Gastroesophageal sphincter (tissue), 3 donors: ENCODE measurements around the gene ZNF138.

Experiments
- CTCF ChIP-seq, 4 experiments: fragments of 200-600 bp in 2 of 4; fragments of 450-650 bp in 2 of 4; sonication (generic) in 1 of 4; IDR thresholded peaks; one replicate each; pipeline ENCODE4 v1.5.1; 2017 to 2019; ENCODE audit warnings: antibody characterized with exemption in 4 of 4, mild to moderate bottlenecking in 2 of 4, moderate library complexity in 2 of 4
- EP300 ChIP-seq: sonication (generic); formaldehyde crosslinking; IDR thresholded peaks from one replicate; pipeline ENCODE4 v1.6.1; 2017; ENCODE audit warnings: antibody characterized with exemption, mild to moderate bottlenecking
- POLR2A ChIP-seq, 2 donors: fragments of 450-650 bp; IDR thresholded peaks; one replicate each; pipeline ENCODE4 v1.6.1; 2017; ENCODE audit warnings: antibody characterized with exemption in 2 of 2, mild to moderate bottlenecking in 2 of 2, moderate library complexity in 1 of 2
- POLR2AphosphoS5 ChIP-seq: sonication (generic); formaldehyde crosslinking; IDR thresholded peaks from one replicate; pipeline ENCODE4 v1.6.1; 2017; ENCODE audit warnings: antibody characterized with exemption

DNA sequence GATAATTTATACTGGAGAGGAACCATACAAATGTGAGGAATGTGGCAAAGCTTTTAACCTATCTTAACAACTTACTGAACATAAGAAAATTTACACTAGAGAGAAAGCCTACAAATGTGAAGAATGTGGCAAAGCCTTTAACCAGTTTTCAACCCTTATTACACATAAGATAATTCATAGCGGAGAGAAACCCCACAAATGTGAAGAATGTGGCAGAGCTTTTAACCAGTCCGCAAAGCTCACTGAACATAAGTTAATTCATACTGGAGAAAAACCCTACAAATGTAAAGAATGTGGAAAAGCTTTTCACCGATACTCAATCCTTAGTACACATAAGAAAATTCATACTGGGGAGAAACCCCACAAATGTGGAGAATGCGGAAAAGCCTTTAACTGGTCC lies 37.9 kb downstream of the ZNF138 start:
- TF ChIP-seq CTCF (IDR thresholded peaks at IDR 0.05) (no peak), POLR2A (IDR thresholded peaks at IDR 0.05) (no peak), POLR2AphosphoS5 (no peak), EP300 (no peak)
